Measurements from ENCODE around the gene CIDEC. TPM values are rescaled to one million over a fixed set of nuclear protein-coding genes. Genes with fewer than 3 reads are reported as not detected.

Gene CIDEC
- total and polyA plus RNA-seq, 9 of the 15 experiments (the other 6 are each of a cell fraction or from before 2014, with no cell fraction given): not detected

DNA sequence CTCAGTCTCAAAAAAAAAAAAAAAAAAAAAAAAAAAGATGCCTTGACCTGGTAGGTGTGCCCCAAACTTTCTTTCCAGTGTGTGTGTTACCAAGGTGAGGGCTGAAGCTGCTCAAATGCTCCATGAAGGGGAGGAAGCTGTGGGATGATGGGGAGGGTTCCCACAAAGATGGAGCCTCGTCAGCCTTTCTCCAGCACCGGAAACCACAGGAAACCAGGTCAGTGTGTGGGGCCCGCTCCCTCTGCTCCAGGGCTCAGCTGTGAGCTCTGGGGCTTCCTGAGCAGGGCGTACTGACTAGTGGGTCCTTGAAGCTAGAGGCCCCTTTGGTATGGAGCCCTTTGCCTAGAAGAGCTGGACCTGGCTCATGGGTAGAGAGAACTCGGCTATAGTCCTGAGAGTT, 21.9 kb upstream of the CIDEC start:
- Histone ChIP-seq H3K9me3 (replicated peaks; ENCODE audit: control insufficient read depth, insufficient read depth, low read depth, low read length) (no peaks in the 10 kb centered on the region), H2AFZ (ENCODE audit: low read depth, low read length) (peak overlapping the region; percentile 97), H3K4me3 (no peak overlapping the region), H3K9ac (ENCODE audit: insufficient read depth in 1 of 2, low read depth in 2 of 2, low read length in 2 of 2) (peak overlapping the region; percentile 29 to 31; a peak in 2 of 4 replicates), H3K4me2 (ENCODE audit: insufficient read depth, low read length) (peak overlapping the region; percentile 67; the same call in 1 of the 2 replicates), H3K79me2 (ENCODE audit: control insufficient read depth, insufficient read depth, low read length) (no peaks in the 10 kb centered on the region), H3K36me3 (ENCODE audit: control insufficient read depth, insufficient read depth, low read length) (no peaks in the 10 kb centered on the region), H4K20me1 (replicated peaks; ENCODE audit: control insufficient read depth, insufficient read depth, low read length) (no peaks in the 10 kb centered on the region), H3K9me1 (ENCODE audit: control insufficient read depth, insufficient read depth, low read length) (no peaks in the 10 kb centered on the region), H3K27ac (ENCODE audit: extremely low read depth, low read depth, low read length) (peak overlapping the region; percentile 8; the same call in 1 of the 3 replicates), H3K27me3 (ENCODE audit: control insufficient read depth in 2 of 2, insufficient read depth in 2 of 2, low read length in 2 of 2) (no peaks in the 10 kb centered on the region), H3K4me1 (replicated peaks in 1 of 2; ENCODE audit: control insufficient read depth in 2 of 2, insufficient read depth in 2 of 2, low read length in 2 of 2) (peaks cover 42 to 45% of the 10 kb centered on the region in 2 experiments)
- ChIA-PET CTCF (ENCODE audit: low intra/inter-chr PET ratio) (no interaction called here), POLR2A (interaction anchor here (0.6 to 5.8 kb wide), 5 partner anchors 8 to 23 kb away, joined by 4 to 33 read pairs (median 28); partner anchors contain the start of gene JAGN1)
- ATAC-seq: no peak
- TF ChIP-seq FIP1L1 (IDR thresholded peaks at IDR 0.05; ENCODE audit: low read depth, low read length, poor library complexity, severe bottlenecking): no peak
- TF ChIP-seq ZBTB7A (IDR thresholded peaks at IDR 0.05; ENCODE audit: borderline replicate concordance, control insufficient read depth, low read depth, low read length): no peak
- TF ChIP-seq MYC (IDR thresholded peaks at IDR 0.05; ENCODE audit: low read depth, low read length): no peak
- no peak for TF ChIP-seq MYC (CRISPR knock-in tag; IDR thresholded peaks at IDR 0.05; ENCODE audit: borderline replicate concordance, low read depth)
- TF ChIP-seq, protein P1, sequence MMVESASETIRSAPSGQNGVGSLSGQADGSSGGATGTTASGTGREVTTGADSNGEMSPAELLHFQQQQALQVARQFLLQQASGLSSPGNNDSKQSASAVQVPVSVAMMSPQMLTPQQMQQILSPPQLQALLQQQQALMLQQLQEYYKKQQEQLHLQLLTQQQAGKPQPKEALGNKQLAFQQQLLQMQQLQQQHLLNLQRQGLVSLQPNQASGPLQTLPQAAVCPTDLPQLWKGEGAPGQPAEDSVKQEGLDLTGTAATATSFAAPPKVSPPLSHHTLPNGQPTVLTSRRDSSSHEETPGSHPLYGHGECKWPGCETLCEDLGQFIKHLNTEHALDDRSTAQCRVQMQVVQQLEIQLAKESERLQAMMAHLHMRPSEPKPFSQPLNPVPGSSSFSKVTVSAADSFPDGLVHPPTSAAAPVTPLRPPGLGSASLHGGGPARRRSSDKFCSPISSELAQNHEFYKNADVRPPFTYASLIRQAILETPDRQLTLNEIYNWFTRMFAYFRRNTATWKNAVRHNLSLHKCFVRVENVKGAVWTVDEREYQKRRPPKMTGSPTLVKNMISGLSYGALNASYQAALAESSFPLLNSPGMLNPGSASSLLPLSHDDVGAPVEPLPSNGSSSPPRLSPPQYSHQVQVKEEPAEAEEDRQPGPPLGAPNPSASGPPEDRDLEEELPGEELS (CRISPR knock-in tag; IDR thresholded peaks at IDR 0.05; ENCODE audit: borderline replicate concordance): 0 out of 2 replicates have a peak, but pooled peaks have one; percentile 41
- TF ChIP-seq PPARD (CRISPR knock-in tag; IDR thresholded peaks at IDR 0.05): no peak
- TF ChIP-seq, protein P2, sequence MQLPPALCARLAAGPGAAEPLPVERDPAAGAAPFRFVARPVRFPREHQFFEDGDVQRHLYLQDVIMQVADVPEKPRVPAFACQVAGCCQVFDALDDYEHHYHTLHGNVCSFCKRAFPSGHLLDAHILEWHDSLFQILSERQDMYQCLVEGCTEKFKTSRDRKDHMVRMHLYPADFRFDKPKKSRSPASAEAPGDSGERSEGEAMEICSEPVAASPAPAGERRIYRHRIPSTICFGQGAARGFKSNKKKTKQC (CRISPR knock-in tag; IDR thresholded peaks at IDR 0.05): no peak
- TF ChIP-seq ZBTB17 (CRISPR knock-in tag; IDR thresholded peaks at IDR 0.05): 0 out of 2 replicates have a peak, but pooled peaks have one; percentile 24
- TF ChIP-seq, protein P3, sequence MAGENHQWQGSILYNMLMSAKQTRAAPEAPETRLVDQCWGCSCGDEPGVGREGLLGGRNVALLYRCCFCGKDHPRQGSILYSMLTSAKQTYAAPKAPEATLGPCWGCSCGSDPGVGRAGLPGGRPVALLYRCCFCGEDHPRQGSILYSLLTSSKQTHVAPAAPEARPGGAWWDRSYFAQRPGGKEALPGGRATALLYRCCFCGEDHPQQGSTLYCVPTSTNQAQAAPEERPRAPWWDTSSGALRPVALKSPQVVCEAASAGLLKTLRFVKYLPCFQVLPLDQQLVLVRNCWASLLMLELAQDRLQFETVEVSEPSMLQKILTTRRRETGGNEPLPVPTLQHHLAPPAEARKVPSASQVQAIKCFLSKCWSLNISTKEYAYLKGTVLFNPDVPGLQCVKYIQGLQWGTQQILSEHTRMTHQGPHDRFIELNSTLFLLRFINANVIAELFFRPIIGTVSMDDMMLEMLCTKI (IDR thresholded peaks at IDR 0.05; ENCODE audit: partially characterized antibody): no peak
- TF ChIP-seq EHMT2 (IDR thresholded peaks at IDR 0.05): no peak
- DNase-seq (ENCODE audit: extremely low read depth in 1 of 4, low spot score in 3 of 4): no peak
- FAIRE-seq: no peak
- intact Hi-C loops (cut with micrococcal nuclease): no loop called here
- 75% methylated on average over 5 of the region's 5 CpGs for WGBS (ENCODE audit: insufficient coverage, low coverage, missing lambda C conversion rate)
- no TSS peak for BruUV-seq (replicated peaks)
- in situ Hi-C loops (cut with MboI): no loop called here
